IPS-NIHi7 (cell line): Measurements from ENCODE around the gene CGRRF1.

Experiments used
- DNase-seq: peaks from one replicate; pipeline ENCODE4 v3.0.0; 2012; ENCODE audit warnings: mixed read lengths; ENCODE audit errors: extremely low spot score

CGRRF1 gene

DNA sequence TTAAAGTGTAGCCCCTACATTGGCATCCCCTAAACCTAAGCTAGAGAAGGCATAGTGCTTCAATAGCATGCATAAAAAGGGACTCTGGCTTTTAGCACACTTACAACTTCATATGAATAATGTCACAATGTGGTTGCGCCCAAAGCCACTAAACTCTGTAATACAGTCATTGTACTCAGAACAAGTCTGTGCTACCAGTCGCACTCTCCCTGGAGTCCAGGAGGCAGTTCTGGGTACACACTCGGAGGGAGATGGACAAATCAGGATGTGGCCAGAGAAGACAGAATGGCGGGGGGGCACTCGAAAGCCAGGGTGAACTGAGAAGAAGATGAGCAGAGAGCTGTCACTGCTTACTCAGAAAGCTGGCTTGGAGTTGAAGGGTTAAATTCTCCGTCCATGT lies 67.8 kb downstream of the CGRRF1 start:
- DNase-seq: no peak

- DNase-seq: no peak
Measured at GRCh38 chr14:54577977-54578376, 68.3 kb downstream of the CGRRF1 start.

DNA sequence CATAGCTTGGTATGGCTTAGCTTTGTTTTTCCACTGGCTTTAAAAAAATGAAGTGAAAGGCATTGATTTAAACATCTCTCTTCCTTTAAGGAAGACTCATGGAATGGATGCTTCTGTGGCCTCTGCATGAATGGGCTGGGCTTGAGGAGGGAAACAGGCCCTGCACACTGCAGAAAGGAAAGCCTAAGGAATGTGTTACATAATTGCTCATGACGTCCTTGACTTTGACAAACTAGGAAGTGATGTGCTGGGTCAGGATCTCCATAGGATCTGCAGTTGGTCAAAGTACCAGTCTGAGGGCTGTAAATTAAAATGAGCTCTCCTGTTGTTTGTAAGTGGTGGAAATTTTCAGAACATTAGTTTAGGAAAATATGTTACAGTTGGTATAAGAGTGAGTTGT lies 69.9 kb downstream of the CGRRF1 start:
- DNase-seq: no peak

- DNase-seq: no peak
Measured at GRCh38 chr14:54580933-54581332, 71.2 kb downstream of the CGRRF1 start.

GRCh38 chr14:54582334-54582733 lies 72.6 kb downstream of the CGRRF1 start:
- no peak for DNase-seq

DNA sequence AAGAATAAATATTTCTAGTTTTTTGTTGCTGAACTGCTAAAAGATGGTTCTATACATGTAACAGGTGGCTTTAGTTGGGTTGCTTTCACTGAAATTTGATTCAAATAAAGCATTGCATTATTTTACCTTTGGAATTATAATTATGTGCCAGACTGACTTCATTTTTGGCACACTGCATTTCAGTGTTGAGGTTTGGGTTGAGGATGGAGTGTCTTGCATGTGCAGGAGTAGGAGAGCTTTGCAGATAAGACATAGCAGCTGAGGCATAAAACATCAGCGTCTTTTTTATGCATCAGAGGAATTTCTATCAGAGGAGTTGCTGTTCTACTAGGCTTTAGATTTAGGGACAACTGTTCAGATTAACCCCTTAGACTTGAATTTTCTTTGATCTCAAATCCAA lies 74.4 kb downstream of the CGRRF1 start:
- DNase-seq: no peak

DNA sequence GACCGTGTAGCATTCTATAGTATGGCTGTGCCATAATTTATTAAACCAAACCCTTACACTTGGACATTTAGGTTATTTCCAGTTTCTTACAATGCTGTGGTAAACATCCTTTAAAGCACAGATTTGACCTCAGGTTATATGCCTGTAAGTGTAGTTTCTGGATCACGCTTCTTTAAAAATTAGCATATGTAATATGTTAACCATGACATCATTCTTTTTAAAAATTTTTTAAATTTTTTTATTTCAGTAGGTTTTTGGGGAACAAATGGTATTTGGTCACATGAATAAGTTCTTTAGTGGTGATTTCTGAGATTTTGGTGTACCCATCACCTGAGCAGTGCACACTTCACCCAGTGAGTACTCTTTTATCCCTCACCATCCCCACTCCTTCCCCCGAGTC lies 75.5 kb downstream of the CGRRF1 start:
- no peak for DNase-seq
